Measurements from ENCODE around the gene KCNB1.

GRCh38 chr20:49380337-49380780, 102.1 kb downstream of the KCNB1 start:
- TF ChIP-seq POLR2A (IDR thresholded peaks at IDR 0.05) (no peak), CTCF (IDR thresholded peaks at IDR 0.05) (no peak)
